KBM-7 (cell line): ENCODE data around the gene EIPR1.
A peak's percentile ranks its signal among the peaks of the same experiment; 100 is the strongest.

ENCODE experiments used
- DNase-seq: peaks from one replicate; pipeline ENCODE4 v3.0.0-alpha.2; 2015
- in situ Hi-C: fragments of 300-500 bp; cut with MboI; formaldehyde crosslinking; loops from 2 replicates; pipeline ENCODE4 v1.14.3; 2020; ENCODE audit warnings: low sequenced_read_pairs, low pct_unique_long_range_greater_than_20kb, mixed read lengths

Gene EIPR1

DNA sequence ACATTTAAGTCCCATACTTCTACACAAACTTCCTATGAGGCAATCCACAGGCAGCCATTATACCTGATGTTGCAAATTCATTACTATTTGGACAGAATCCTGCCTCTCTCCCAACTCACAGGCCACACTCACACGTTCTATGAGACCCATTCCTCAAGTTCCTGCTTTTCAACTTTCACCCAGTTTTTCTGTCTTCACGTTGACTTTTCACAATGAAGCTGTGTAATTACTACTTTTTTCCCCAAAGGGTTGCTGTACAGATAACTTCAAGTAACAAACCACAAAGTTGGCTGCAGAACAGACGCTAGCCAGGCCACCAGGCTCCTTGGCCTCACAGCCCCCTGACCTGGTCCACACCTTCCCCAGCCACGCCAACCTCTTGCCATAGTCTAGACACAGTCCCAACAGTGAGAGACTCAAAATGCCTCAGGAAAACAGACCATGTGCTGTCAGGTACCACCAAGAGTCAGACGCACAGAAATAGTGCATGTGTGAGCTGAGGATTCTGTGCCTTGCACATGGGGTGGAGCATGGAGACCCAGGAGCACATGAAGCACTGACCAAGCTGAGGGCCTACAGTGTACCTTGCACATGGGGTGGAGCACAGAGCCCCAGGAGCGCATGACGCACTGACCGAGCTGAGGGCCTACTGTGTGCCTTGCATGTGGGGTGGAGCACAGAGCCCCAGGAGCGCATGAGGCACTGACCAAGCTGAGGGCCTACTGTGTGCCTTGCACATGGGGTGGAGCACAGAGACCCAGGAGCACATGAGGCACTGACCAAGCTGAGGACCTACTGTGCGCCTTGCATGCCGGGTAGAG is 61.0 kb downstream of the EIPR1 start:
- peak; percentile 4 for DNase-seq
- in situ Hi-C loops = no loop called here

DNA sequence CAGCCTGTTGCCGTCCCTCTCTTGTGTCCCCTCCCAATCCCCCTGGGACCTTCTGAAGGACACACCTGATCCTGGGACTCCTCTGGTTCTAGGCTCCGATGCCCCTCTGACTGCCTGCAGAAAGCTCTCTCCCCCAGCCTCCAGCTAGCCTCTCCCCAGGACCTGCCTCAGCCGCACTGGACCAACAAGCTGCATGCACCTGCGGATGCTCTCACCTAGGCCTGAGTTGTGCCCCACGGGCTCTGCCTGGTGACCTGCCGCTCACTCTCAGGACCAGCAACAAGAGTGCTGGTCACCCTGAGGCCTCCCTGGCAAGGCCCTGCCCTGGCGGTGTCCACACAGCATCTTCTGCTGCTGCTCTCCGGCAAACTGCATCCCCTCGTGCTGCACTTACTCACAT is 63.0 kb downstream of the EIPR1 start:
- DNase-seq = no peak
- in situ Hi-C loops = no loop called here

GRCh38 chr2:3313781-3314375 is 63.7 kb downstream of the EIPR1 start:
- DNase-seq = no peak
- in situ Hi-C loops = no loop called here

GRCh38 chr2:3312576-3313345 is 64.9 kb downstream of the EIPR1 start:
- no peak for DNase-seq
- in situ Hi-C loops = no loop called here

GRCh38 chr2:3311601-3312000 is 66.0 kb downstream of the EIPR1 start:
- in situ Hi-C loops = no loop called here
- no peak for DNase-seq

GRCh38 chr2:3309496-3310355 is 67.9 kb downstream of the EIPR1 start:
- DNase-seq = no peak
- in situ Hi-C loops = no loop called here

GRCh38 chr2:3307901-3308300 is 69.7 kb downstream of the EIPR1 start:
- in situ Hi-C loops = no loop called here
- no peak for DNase-seq

DNA sequence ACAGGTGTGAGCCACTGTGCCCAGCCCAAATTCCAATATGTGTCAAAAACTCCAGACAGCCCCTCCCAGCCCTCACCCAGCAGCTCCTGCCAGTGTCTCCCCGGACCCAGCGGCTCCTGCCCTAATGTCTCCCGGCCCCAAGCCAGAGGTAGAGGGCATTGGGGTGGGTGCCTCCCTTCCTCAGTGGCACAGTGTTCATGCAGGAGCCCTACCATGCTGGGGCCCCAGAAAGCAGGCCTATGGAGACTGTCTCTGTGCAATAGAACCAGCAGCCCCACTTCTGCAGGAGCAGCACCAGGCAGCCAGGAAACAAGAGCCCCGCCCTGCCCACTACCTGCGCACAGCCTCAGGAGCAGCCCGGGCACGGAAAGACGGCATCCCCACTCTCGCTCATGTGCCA is 70.4 kb downstream of the EIPR1 start:
- in situ Hi-C loops = no loop called here
- DNase-seq = no peak

GRCh38 chr2:3305952-3306351 is 71.7 kb downstream of the EIPR1 start:
- no peak for DNase-seq
- in situ Hi-C loops = no loop called here

DNA sequence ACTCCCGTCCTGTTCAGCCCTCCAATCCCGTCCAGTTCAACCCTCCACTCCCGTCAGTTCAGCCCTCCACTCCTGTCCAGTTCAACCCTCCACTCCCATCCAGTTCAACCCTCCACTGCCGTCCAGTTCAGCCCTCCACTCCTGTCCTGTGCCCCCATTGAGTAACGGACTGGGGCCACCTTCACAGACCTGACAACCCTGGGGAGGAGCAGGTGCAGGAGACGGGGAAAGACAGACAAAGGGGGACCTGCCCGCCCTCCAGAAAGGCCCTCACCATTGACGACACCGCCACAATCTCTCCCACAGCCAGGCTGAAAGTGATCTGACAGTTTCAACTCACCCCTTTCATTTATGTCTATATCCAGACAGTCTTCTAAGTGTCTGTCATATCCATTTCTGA is 72.2 kb downstream of the EIPR1 start:
- in situ Hi-C loops = no loop called here
- DNase-seq = no peak

DNA sequence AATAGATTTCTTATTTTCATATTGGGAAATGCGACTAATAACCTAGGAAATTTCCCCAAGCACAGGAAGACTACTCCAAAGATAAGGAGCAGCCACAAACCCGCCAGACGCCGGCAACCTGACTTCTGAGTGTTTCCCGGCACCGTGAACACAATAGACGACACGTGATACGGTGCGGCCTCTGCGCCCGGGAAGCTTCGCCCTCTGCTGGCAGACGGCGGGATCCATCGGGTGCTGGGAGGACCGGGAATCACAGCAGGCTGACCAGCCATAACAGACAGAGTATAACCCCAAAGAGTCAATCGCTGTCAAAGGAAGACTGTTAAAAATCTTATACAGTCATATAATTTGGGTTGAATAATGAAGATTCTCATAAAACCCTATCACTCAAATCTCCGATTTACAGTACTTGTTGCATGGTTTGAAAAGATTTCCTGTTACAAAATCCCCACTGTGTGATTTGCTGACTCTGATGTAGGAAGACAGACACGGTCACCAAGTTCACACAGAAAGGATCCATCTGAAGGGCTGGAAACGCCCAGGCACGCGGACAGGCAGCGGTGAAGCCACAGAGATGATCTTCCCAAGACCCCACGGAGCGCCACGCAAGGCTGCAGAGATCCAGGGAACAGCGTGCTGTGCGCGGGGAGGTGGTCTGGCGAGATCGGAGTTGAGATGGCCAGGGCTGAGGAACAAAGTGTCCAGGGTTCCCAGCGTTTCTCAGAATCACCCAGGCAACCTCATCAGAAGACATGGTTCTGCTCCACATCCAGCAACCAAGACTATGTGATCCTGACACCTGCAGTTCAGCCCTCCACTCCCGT is 73.8 kb downstream of the EIPR1 start:
- DNase-seq = peak; percentile 77
- in situ Hi-C loops = no loop called here

GRCh38 chr2:3302751-3303582 is 74.7 kb downstream of the EIPR1 start:
- in situ Hi-C loops = no loop called here
- DNase-seq = no peak

DNA sequence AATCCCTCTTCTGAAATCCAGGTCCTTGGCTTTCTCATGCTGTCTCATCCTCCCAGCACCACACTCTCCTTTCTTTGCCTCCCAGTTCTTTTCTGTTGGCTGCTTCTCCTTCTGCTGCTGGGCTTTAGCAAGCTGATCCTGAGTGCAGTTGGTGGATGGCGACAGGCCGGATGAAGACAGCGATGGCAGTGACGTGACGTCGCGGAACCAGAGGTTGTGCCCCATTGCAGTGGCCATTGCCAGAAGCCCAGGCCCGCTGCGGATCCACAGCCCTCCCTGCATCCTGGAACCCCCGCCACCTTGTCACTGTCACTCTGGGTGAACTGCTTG is 75.2 kb downstream of the EIPR1 start:
- no peak for DNase-seq
- in situ Hi-C loops = no loop called here

- in situ Hi-C loops = no loop called here
- DNase-seq = no peak
These were observed 76.6 kb downstream of the EIPR1 start for GRCh38 chr2:3301001-3301400.

DNA sequence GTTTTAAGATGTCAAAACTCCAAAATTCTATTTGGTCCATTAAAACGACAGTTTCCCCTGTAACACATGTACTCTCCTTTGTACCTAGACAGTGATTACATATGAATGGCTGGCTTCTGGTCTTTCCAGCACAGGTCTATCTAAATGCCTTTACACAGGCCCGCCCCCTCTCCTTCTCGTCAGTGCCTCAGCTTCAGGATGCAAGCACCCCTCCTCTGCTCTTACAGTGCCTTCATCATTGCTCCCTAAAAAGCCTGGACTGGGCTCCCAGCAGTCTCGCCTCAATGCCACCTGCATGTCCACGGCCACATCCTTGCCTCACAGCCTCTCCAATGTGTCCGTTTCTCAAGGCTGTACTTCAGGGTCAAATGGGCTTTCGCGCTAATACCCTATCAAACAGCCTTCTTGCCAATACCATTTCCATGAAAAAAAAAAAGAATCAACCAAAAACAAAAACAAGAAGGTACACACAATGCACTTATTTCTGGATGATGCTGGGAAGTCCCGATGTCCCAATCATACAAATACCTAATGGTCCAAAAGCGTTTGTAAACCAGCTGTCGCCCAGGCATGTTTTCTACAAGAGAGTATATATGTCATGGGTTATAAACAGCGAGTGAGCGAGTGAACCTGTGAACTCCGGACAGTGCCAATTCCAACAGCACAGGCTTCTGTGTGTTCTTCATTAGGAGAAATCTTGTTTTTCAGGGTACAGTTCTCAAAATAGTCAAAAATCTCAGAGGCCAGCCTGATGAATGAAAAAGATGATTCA is 77.2 kb downstream of the EIPR1 start:
- DNase-seq = no peak
- in situ Hi-C loops = no loop called here

- no peak for DNase-seq
- in situ Hi-C loops = no loop called here
These were observed 77.9 kb downstream of the EIPR1 start for GRCh38 chr2:3299703-3300102.

DNA sequence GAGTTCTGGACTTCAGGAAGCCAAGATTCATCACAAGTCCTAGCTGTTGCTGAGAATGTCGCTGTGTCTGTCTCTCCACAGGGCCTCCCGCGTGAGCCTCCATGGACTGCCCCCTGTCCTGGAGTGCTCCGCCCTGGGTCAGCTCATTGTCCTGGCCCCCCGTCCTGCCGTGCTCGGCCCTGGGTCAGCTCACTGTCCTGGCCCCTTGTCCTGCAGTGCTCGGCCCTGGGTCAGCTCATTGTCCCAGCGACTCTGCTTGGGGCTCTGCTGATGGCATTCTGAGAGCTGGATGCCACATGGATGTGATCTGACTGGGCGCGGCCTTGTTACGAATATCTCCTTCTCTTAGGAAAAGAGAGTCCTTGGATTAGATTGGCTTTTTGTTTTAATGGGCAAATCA is 78.5 kb downstream of the EIPR1 start:
- in situ Hi-C loops = no loop called here
- DNase-seq = no peak
